HepG2 (cell line): ENCODE results near the gene STXBP2. TPM values are rescaled to one million over a fixed set of nuclear protein-coding genes. Genes with fewer than 3 reads are reported as not detected.
A peak's percentile ranks its signal among the peaks of the same experiment; 100 is the strongest.

Source experiments
- AFF4 ChIP-seq: sonication (generic); formaldehyde crosslinking; IDR thresholded peaks from 2 replicates; pipeline ENCODE4 v1.4.0; 2020; ENCODE audit warnings: missing genetic modification reagents
- ARID2 ChIP-seq: sonication (generic); formaldehyde crosslinking; IDR thresholded peaks from 2 replicates; pipeline ENCODE4 v1.8.1; 2022; ENCODE audit warnings: mild to moderate bottlenecking, missing genetic modification reagents, borderline replicate concordance
- CEBPB ChIP-seq: IDR thresholded peaks from 2 replicates; pipeline ENCODE4 v1.6.1; 2011; ENCODE audit warnings: low read depth, low read length, improper control_type of control experiment, borderline replicate concordance
- DR1 ChIP-seq: sonication (generic); formaldehyde crosslinking; IDR thresholded peaks from 2 replicates; pipeline ENCODE4 v1.8.0; 2021; ENCODE audit warnings: mild to moderate bottlenecking, missing genetic modification reagents, inconsistent platforms
- ELF4 ChIP-seq: sonication (generic); formaldehyde crosslinking; IDR thresholded peaks from 2 replicates; pipeline ENCODE4 v1.5.0; 2020; ENCODE audit warnings: missing genetic modification reagents, mild to moderate bottlenecking, moderate library complexity, borderline replicate concordance
- FOXO4 ChIP-seq: sonication (generic); formaldehyde crosslinking; conservative IDR thresholded peaks from 2 replicates; pipeline ENCODE4 v1.8.1; 2023; ENCODE audit warnings: missing genetic modification reagents
- HNF4A ChIP-seq: sonication (generic); formaldehyde crosslinking; IDR thresholded peaks from 2 replicates; pipeline ENCODE4 v1.4.0; 2020; ENCODE audit warnings: missing genetic modification reagents
- KDM5B ChIP-seq: sonication (generic); formaldehyde crosslinking; IDR thresholded peaks from 2 replicates; pipeline ENCODE4 v1.4.0; 2020; ENCODE audit warnings: missing genetic modification reagents, mild to moderate bottlenecking, borderline replicate concordance
- MYPOP ChIP-seq: sonication (generic); formaldehyde crosslinking; IDR thresholded peaks from 2 replicates; pipeline ENCODE4 v1.8.1; 2023; ENCODE audit warnings: mild to moderate bottlenecking, moderate library complexity, missing genetic modification reagents
- NR2F6 ChIP-seq, 2 experiments: IDR thresholded peaks; 2 replicates each; pipeline ENCODE4 v1.6.1; 2016; ENCODE audit warnings: antibody characterized with exemption in 1 of 2, mild to moderate bottlenecking in 1 of 2
- PBX3 ChIP-seq: sonication (generic); formaldehyde crosslinking; IDR thresholded peaks from 2 replicates; pipeline ENCODE4 v1.8.1; 2023; ENCODE audit warnings: missing genetic modification reagents, inconsistent platforms, borderline replicate concordance
- RFX1 ChIP-seq: fragments of 450-650 bp; IDR thresholded peaks from 2 replicates; pipeline ENCODE4 v1.6.1; 2017
- SIN3A ChIP-seq: IDR thresholded peaks from 2 replicates; pipeline ENCODE4 v1.6.1; 2011; ENCODE audit warnings: low read depth, mild to moderate bottlenecking, control low read depth, low read length, borderline replicate concordance
- SSRP1 ChIP-seq: IDR thresholded peaks from 2 replicates; pipeline ENCODE4 v1.6.1; 2016; ENCODE audit warnings: control low read depth
- SUZ12 ChIP-seq: fragments of 150-350 bp; IDR thresholded peaks from 2 replicates; pipeline ENCODE4 v1.6.1; 2014; ENCODE audit warnings: low read depth, low read length
- TCF12 ChIP-seq, 2 experiments: fragments of 450-650 bp in 1 of 2; sonication (generic) in 1 of 2; formaldehyde crosslinking in 1 of 2; IDR thresholded peaks; 2 replicates each; pipeline versions ENCODE4 v1.6.1 to v1.8.0; 2017 to 2022; ENCODE audit warnings: antibody characterized with exemption in 1 of 2, mild to moderate bottlenecking in 1 of 2, missing genetic modification reagents in 1 of 2, moderate library complexity in 1 of 2
- THAP7 ChIP-seq: sonication (generic); formaldehyde crosslinking; IDR thresholded peaks from 2 replicates; pipeline ENCODE4 v1.8.1; 2023; ENCODE audit warnings: mild to moderate bottlenecking, missing genetic modification reagents
- ZNF563 ChIP-seq: sonication (generic); formaldehyde crosslinking; IDR thresholded peaks from 2 replicates; pipeline ENCODE4 v1.8.0; 2022; ENCODE audit warnings: mild to moderate bottlenecking, moderate library complexity, missing genetic modification reagents
- ZNF619 ChIP-seq: sonication (generic); formaldehyde crosslinking; IDR thresholded peaks from 2 replicates; pipeline ENCODE4 v1.4.0; 2020; ENCODE audit warnings: mild to moderate bottlenecking, missing genetic modification reagents
- ZNF878 ChIP-seq: sonication (generic); formaldehyde crosslinking; IDR thresholded peaks from 2 replicates; pipeline ENCODE4 v1.8.1; 2023; ENCODE audit warnings: mild to moderate bottlenecking, missing genetic modification reagents, moderate library complexity
- ZSCAN30 ChIP-seq: sonication (generic); formaldehyde crosslinking; IDR thresholded peaks from 2 replicates; pipeline ENCODE4 v1.5.0; 2020; ENCODE audit warnings: mild to moderate bottlenecking, missing genetic modification reagents
- polyA plus RNA-seq, 8 experiments: library from polyadenylated mRNA; depleted of rRNA in 3 of 8; stranded (reverse) in 7 of 8; unstranded in 1 of 8; fragments of >200 nt; fragmentation: Illumina TruSeq in 4 of 8; extraction: Trizol in 4 of 8; gene quantifications; 2 replicates each; pipeline versions ENCODE4 v1.2.1 to v1.2.3, GENCODE V29; 2011 to 2016; ENCODE audit warnings: low read depth in 4 of 8, missing spikeins in 1 of 8, mixed read lengths in 1 of 8; ENCODE audit not compliant: insufficient read depth in 1 of 8
- total RNA-seq, 5 experiments: library from RNA; depleted of rRNA; stranded (reverse); fragments of >200 nt; fragmentation: Illumina TruSeq; extraction: Trizol; gene quantifications; 2 replicates each; pipeline ENCODE4 v1.2.3, GENCODE V29; 2016; ENCODE audit warnings: low read depth in 1 of 5

Gene STXBP2
- total and polyA plus RNA-seq, 2 of the 13 experiments (the other 11 are each of a cell fraction or from before 2014, with no cell fraction given) = 22.8 to 40.1 TPM

GRCh38 chr19:7629347-7630054, 7.4 kb upstream of the STXBP2 start, which contains the start of the genes PET100 and XAB2 (continued):
- TF ChIP-seq ZNF878 (CRISPR knock-in tag) = no peak
- 0 out of 2 replicates have a peak, but pooled peaks have one; percentile 24 for TF ChIP-seq MYPOP (CRISPR knock-in tag)
- 0 out of 2 replicates have a peak, but pooled peaks have one; percentile 50 for TF ChIP-seq FOXO4 (CRISPR knock-in tag)
- peak; percentile 95; the same call in 1 of the 2 replicates for TF ChIP-seq ELF4 (CRISPR knock-in tag)
- peak; percentile 90 for TF ChIP-seq SIN3A
- no peak for TF ChIP-seq RFX1
- no peak for TF ChIP-seq NR2F6 (IDR thresholded peaks at IDR 0.05)
- TF ChIP-seq NR2F6 (CRISPR knock-in tag; IDR thresholded peaks at IDR 0.05) = no peak
- 0 out of 2 replicates have a peak, but pooled peaks have one; percentile 16 for TF ChIP-seq HNF4A (CRISPR knock-in tag)
- TF ChIP-seq CEBPB = no peak
- peak; percentile 98 for TF ChIP-seq PBX3
- no peak for TF ChIP-seq SUZ12
- no peak for TF ChIP-seq THAP7 (CRISPR knock-in tag)
- TF ChIP-seq AFF4 = no peak
- TF ChIP-seq ZNF619 (CRISPR knock-in tag) = no peak
- TF ChIP-seq TCF12 (IDR thresholded peaks at IDR 0.05) = no peak
- TF ChIP-seq TCF12 (CRISPR knock-in tag; IDR thresholded peaks at IDR 0.05) = 0 out of 2 replicates have a peak, but pooled peaks have one; percentile 49
- TF ChIP-seq DR1 (CRISPR knock-in tag) = peak; percentile 48; the same call in 1 of the 2 replicates
- 0 out of 2 replicates have a peak, but pooled peaks have one; percentile 52 for TF ChIP-seq ZNF563 (CRISPR knock-in tag)
- TF ChIP-seq ARID2 (CRISPR knock-in tag) = no peak
- TF ChIP-seq SSRP1 = no peak
- peak; percentile 61; the same call in 1 of the 2 replicates for TF ChIP-seq KDM5B (CRISPR knock-in tag)
- TF ChIP-seq ZSCAN30 (CRISPR knock-in tag) = no peak
